Measurements from ENCODE around the gene EVI5.

DNA sequence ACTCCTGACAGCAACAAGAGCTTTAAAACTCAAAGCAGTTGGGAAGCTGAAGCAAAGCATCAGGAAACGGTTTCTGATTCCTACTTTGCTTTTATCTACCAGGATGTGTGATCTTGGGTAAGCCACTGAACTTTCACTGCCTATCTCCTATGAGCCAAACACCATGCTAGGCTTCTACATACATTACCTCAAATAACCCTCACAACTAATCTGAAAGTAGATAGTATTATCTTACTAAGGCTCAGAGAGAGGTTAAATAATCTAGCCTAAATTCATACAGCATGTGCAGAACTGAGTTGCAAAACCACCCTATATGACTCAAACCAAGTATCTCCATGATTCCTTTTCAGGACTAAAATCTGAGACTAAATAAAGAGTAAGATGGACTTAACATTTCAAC is 83.8 kb downstream of the EVI5 start:
- TF ChIP-seq, protein P1, sequence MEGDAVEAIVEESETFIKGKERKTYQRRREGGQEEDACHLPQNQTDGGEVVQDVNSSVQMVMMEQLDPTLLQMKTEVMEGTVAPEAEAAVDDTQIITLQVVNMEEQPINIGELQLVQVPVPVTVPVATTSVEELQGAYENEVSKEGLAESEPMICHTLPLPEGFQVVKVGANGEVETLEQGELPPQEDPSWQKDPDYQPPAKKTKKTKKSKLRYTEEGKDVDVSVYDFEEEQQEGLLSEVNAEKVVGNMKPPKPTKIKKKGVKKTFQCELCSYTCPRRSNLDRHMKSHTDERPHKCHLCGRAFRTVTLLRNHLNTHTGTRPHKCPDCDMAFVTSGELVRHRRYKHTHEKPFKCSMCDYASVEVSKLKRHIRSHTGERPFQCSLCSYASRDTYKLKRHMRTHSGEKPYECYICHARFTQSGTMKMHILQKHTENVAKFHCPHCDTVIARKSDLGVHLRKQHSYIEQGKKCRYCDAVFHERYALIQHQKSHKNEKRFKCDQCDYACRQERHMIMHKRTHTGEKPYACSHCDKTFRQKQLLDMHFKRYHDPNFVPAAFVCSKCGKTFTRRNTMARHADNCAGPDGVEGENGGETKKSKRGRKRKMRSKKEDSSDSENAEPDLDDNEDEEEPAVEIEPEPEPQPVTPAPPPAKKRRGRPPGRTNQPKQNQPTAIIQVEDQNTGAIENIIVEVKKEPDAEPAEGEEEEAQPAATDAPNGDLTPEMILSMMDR (IDR thresholded peaks at IDR 0.05; ENCODE audit: borderline replicate concordance, extremely low read depth, low read length, poor library complexity, severe bottlenecking) = no peak
- no peak for TF ChIP-seq EZH2 (IDR thresholded peaks at IDR 0.05; ENCODE audit: borderline replicate concordance, low read depth, low read length, severe bottlenecking)

Data from DND-41 (cell line).